ENCODE results near the gene DGKH.

- no peak for TF ChIP-seq CTCF (IDR thresholded peaks at IDR 0.05)
- TF ChIP-seq POLR2AphosphoS5 (IDR thresholded peaks at IDR 0.05), result no peak
Measured at GRCh38 chr13:42000846-42001245, 47.6 kb upstream of the DGKH start.

Data from prostate gland (tissue), 2 donors.